Activated CD8-positive, alpha-beta memory T cell treated with anti-CD3 and anti-CD28 coated beads, Interleukin-2, amount 50 U/mL, for 24 hours (primary cell): ENCODE measurements around the gene DNAH6.

Source experiments
- DNase-seq: peaks from one replicate; pipeline ENCODE4 v3.0.0-alpha.2; 2020; ENCODE audit errors: extremely low read depth

DNAH6 gene

DNA sequence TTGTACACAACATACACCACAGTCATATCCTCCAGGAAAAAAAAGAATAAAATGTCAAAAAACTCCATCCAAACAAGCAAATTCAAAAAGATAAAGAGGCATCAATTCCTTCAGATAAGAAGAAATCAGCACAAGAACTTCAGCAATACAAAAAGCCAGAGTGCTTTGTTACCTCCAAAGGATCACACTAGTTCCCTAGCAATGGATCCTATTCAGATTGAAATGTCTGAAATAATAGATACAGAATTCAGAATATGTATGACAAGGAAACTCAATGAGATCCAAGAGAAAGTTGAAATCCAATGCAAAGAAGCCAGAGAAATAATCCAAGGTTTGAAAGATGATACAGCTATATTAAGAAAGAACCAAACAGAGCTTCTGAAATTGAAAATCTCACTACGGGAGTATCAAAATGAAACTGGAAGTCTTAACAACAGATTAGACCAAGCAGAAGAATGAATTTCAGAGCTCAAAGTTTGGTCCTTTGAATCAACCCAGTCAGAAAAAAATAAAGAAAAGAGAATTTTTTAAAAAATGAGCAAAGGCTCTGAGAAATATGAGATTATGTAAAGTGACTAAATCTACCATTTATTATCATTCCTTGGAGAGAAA lies 284.0 kb downstream of the DNAH6 start:
- DNase-seq = no peak

DNA sequence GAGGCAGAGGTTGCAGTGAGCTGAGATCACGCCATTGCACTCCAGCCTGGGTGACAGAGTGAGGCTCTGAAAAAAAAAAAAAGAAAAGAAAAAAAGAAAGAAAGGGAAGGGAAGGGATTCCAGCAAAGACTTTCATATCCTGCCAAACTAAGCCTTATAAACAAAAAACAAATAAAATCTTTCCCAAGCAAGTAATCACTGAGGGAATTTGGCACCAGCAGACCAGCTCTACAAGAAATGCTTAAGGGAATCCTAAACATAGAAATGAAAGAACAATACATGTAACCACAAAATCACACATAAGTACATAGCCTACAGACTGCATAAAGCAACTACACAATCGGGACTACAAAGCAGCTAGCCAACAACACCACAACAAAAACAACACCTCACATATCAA lies 285.5 kb downstream of the DNAH6 start:
- DNase-seq = no peak

DNA sequence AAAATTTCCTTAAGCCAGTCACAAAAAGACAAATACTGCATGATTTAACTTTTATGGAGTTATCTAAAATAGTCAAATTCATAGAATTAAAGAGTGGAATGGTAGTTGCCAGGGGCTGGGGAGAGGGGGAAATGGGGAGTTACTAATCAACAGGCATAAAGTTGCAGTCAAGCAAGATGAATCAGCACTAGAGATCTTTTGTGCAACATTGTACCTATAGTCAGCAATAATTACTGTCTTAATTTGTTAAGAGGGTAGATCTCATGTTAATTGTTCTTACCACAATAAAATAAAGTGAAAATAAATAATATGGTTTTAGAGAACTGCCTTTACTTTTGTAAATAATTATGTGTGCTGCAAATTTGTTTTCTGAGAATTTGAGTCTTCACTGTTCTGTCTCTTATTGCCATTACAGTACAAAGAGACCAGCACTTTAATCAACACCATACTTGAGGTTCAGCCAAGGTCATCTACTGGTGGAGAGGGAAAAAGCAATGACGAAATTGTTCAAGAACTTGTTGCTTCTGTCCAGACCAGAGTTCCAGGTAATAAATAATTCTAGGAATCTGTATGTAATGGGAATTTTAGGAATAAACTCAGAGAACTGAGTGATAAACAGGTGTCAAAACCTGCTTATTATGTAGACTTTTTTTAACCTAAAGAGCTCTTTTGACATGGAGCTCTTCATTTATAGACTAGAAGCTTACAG lies 289.1 kb downstream of the DNAH6 start:
- no peak for DNase-seq

DNA sequence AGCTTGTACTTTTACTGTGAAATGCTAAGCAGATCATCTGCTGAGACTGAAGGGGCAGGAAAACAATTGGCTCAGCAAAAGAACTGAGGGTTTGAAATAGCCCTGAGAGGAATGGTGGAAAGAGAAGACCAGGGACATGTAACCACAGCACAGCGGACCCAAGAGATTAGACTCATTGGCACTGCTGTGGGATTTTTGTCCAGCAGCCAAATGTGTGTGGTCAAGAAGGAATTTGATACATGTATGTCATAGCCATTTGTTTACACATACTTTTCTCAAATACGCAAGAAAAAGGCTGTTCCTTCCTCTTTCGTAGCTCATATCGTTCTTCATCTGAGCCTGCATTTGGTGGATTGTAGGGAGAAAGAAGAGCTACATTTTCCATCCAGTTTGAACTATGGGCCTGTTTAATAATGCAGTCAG lies 290.8 kb downstream of the DNAH6 start:
- no peak for DNase-seq

DNA sequence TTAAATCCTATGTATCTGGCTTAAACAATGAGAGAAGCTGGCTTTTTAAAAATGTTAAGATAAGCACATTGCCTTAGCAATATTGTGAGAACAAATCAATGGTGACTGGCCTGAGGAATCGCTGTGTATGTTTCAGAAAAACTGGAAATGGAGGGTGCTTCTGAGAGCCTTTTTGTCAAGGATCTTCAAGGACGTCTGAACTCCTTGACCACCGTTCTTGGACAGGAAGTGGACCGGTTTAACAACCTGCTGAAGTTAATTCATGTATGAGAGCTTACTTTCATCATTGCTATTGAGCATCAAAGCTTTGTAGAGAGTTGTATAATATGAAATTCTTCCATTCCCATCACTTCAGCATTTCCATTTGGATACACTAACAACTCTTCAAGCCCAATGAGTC lies 292.0 kb downstream of the DNAH6 start:
- no peak for DNase-seq

DNA sequence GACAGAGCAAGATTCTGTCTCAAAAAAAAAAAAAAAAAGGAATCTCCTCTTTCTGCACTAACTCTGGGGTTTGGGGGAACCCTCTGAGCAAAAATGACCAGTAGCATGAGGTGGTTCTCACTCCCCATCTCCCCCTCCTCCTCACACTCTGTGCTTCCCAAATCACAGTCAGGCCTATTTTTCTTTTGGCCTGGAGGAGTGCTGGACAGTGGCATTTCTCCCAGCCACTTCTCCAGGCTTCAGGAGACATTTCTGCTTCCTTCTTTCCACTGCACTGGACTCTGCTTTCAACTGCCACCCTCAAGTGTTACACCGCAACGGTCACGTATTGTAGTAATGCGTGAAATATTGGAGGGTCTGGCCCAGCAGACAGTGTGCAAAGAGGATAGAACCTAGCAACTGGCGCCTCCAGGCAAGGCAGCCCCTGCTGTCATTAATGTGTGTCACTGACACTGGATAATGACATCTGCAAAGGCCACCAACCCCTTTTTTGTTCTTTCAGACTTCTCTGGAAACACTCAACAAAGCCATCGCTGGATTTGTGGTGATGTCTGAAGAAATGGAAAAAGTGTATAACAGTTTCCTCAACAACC lies 295.6 kb downstream of the DNAH6 start:
- DNase-seq = no peak

DNA sequence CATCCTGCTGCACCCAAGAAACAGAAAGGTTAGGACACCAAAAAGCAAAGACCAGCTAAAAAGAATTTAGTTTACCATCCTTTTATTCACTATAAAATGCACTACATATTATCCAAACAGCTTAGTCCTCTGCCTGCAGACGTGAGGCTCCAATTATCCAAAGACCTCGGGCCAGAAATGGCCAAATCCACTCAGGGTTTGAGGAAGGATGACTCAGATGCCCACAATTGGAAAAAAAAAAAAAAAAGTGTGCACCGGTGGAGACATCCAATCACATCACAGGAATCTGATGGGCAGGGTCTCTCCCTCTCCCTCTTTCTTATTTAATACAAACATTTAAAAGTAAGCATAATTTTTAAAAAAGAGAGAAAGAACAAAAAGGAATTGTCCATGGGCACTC lies 298.8 kb downstream of the DNAH6 start:
- DNase-seq = no peak

DNA sequence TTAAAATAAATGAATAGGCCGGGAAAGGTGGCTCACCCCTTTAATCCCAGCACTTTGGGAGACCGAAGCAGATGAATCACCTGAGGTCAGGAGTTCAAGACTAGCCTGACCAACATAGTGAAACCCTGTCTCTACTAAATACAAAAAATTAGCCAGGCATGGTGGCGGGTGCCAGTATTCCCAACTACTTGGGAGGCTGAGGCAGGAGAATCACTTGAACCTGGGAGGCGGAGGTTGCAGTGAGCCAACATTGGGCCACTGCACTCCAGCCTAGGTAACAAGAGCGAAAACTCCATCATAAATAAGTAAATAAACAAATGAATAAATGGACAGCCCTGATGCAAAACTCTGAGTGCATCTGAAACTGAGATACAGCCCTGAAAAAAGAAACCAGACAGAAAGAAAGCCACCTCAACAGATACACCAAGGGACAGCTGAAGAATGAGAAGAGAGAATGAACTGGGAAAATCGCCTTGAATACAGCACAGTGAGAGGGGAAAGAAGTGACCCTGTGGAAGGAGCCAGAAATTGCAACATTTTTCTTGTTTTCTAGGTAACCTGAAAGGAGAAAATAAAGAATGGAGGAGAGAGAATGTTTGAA lies 300.2 kb downstream of the DNAH6 start:
- DNase-seq = no peak

DNA sequence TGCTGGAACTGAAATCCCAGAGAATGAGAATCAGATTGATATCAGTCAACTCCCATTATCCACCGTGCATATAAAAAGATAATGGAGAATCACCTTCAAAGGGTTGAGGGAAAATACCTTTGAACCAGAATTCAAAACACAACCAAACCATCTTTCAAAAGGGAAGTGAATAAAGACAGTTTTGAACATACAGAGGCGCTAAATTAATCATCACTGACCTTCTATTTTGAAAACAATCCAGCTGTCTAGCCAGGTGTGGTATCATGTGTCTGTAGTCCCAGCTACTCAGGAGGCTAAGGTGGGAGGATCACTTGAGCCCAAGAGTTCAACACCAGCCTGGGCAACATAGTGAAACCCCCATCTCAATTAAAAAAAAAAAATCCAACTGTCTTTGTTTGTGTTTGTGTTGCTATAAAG lies 300.9 kb downstream of the DNAH6 start:
- no peak for DNase-seq

DNA sequence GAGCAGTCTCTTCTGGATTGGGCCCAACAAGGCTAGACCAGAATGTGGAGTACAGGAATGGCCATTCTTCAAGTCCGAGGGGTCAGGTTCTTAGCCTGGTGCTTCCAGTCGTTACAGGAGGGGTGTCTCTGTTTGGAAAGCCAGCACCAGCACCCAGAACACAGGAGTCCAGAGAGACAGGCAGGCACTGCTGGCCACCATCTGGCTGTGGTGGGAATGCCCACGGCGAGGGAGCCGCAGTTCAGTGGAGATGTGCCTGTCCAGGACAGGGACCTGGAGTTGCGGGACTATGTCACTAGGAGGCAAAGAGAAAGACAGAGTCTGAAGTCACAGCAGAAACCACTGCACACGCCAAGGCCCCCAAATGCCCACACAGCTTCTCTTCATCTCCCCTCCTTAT lies 305.5 kb downstream of the DNAH6 start:
- DNase-seq = no peak

DNA sequence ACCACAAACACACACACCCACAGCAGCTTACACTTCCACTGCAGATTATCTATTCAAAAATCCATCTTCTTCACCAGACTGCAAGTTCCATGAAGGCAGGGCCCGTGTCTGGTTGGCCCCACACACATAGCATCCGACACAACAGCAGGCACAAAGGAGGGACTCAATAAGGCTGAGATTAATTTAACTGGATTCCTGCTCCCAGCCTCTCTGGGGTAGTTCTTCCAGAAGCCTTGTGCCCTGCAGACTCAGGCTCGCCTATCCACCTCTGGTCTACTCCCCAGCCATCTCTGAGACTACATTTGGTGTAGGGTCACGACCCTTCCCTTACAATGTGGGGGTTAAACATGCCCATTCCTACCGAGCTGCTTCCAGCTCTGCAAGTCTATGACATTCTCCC lies 306.9 kb downstream of the DNAH6 start:
- no peak for DNase-seq

DNA sequence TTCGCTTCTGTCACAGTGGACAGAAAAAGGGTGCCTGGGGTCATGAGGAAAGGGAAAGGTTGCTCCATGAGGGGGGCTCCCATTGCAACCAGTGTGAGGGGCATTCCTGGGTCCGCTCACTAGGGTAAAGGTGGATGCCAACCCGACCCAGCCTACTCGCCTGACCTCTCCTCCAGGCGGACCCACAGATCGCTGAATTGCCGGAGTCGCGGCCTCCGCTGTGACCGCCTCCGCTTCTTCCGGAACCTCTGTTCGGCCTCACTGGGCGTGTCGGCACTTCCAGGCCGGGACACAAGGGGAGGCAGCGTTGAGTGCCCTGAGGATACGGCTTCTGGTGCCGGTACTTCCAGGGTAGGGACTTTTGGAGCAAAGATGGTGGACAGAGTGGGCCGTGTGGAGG lies 307.5 kb downstream of the DNAH6 start:
- DNase-seq = no peak

DNA sequence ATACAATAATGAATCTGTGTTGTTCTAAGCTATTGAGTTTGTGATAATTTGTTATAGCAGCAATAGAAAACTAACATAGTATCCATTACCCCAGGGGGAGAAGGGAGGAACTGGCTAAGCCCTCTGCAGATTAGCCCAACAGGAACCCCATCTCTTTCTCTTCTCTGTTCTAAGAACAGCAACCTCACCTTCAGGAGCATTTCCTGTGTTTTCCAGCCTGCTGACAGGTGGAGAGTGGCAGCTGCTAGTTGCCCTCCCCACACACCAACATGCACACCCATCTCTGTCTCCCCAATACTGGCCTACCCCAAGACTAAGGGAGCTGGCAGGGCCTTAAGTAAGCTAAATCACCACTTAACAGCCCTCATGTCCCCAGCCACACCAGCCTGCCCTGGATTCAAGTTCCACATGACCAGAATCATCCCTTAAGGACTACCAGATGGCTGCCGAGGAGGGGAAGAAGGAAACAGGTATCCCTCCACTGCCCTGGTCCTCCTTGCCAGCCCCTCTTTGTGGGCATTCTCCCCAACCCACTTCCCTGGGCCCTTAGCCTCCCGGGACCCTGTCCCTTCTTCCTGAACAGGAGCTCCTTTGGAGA lies 311.8 kb downstream of the DNAH6 start:
- no peak for DNase-seq

DNA sequence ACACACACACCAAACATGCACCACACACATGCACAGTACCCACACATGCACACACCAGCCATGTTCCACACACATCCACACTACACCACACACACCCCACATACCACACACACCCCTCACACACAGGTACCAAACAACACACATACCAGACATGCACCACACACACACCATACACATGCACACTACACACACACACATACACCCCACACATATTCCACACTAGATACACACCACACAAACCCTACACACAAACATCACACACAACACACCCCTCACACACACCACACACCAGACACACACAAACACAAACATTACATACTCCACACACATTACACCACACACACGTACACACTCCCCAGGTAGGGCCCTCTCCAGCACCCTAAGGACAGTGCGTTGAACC lies 313.4 kb downstream of the DNAH6 start:
- DNase-seq = no peak

DNA sequence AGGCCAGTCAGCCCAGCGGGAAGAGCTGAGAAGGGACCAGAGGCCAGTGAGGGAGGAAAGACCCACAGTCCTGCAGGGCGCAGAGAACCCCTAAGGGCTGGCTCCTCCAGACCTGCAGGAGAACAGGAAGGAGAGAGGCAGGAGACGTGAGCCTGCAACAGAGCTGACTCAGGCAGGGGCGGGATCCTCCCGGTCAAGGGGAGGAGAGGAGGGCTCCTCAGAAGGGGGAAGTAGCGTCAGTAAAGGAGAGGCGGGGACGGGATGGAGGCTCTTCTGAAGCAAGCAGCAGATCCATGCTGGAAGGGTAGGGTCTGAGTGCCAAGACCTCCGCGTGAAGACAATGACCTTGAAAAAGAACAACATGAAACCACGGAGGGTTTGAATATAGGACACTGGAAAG lies 313.8 kb downstream of the DNAH6 start:
- DNase-seq = no peak

DNA sequence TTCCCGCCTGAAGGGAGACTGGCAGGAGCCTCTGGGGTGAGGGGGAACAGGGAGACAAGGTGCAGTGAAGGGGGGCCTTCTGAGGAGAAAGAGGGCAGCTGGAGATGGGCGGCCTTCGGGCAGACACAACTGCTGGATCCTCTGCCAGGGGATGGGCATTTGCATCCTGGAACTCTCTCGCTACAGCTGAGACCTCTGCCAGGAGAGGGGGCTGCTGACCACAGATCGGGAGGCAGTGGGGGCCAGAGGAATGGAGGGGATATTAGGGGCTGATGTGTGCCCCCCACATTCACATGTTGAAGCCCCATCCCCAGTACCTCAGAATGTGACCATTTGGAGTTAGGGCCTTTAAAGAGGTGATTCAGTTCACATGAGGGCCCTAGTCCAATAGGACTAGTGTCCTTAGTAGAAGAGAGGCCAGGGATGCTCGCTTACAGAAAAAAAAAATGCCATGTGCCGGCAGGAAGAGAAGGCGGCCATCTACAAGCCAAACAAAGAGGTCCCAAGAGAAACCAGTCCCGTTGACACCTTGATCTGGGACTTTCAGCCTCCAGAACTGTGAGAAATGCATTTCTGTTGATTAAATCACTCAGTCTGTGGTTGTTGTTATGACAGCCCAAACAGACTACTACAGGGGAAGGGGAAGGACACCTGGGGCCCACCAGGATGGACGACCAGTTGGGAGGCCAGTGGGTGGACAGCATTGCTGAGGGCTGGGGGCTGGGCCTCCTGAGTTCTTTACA lies 314.6 kb downstream of the DNAH6 start:
- no peak for DNase-seq

DNA sequence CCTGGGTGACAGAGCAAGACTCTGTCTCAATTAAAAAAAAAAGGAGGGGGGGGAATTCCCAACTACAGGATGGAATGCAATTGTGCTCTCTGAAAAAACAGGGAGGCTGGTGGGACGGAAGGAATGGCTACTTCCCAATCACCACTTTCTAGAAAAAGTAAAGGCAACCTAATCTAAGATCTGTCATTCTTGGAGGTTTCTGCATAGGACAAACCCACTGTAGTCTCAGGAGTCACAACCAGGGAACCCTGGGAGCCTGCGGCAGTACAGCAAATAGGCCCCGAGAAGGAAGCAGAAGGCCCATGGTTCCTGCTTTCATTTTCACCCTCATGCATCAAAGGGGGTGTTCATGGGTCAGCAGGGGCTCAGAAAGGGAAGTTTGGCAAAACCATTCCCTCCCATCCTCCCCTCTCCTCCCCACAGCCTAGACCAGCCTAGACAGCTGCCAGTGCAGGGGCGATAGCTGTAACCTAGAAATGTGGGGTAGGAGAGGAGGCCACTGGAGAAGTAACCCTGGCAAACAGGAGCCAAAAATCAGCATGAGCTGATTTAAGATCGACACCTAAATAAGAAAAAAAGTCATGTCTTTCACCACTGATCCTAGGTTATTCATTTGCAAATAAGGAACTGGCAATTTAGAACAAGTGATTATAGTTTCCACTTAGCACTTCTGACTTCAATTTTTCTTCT lies 316.6 kb downstream of the DNAH6 start:
- no peak for DNase-seq

DNA sequence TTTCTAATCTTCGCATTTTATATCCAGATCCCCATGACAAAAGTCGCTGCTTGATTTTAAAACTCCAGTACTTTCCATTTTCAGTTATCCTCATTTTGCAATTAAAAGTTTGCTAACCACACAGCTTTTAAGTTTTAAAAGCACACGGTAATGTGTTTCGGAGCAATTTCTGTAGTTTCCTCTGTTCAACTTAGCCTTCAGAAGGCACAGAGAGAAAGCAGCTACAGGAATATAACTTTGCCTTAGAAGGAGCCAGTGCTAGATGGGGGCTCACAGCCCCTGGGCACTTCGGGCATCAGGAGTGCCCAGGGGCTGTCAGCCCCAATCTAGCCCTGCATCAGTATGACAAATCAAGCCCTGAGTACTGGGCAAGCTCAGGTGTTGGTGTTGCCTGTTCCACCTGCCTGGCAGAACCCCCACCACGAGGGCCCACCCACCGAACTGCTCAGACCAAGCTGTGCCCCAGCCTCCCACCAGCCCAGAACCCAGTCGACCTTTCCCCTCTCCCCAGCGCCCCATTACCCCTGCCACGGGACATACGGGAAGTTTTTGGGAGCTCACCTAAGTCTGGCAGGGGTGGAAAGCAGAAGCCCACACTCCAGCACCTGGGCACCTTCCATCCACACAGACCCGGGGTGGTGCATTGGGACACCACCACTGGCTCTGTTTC lies 317.3 kb downstream of the DNAH6 start:
- DNase-seq = no peak

DNA sequence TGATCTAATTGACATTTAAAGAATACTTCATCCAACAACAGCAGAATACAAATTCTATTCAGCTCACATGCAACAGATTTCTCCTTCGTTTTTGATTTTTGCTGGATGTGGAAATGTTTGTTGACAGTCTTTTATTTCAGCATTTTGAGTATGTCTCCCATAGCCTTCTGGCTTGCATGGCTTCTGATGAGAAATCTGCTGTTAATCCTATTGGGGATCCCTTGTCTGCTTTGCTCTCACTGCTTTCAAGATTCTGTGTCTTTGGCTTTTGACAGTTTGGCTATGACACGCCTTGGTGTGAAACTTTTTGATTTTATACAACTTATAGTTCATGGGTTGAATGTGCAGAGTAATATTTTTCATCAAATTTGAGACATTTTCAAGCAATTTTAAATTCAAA lies 319.9 kb downstream of the DNAH6 start:
- no peak for DNase-seq

DNA sequence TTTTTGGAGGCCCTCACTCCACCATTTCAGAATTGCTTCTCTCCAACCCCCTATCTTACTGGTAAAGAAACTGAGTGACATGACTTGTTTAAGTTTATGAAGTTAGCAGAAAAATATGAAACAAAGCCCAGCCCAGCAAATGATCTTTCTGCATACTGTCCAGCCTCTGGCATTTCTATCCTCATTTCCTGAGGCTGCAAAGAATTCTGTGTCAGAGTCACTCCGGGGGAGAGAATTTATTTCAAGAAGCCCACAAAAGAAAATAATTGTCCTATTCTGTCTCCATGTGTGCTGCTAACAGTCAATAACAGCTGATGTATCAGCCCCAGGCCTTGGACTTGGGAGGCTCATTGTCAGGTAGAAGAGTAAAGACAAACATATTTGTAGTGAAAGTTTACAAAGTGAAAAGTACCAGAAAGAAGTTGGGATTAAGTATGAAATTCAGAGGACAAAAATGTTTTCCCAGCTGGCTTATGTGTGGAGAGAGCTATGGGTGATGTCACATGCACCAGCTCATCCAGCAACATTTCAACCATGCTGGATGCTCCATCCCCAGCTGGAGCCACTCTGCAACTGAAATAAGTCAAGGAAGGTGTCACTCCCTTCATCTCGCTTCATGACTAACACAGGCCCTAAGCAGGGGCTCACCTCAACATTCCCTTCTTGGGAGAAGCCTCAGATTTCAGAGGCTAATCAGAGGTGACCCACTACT lies 322.3 kb downstream of the DNAH6 start:
- DNase-seq = no peak
